Adrenal gland (tissue), 5 donors: ENCODE results near the gene MYZAP.

ENCODE experiments used
- CTCF ChIP-seq, 6 experiments: fragments of 450-650 bp in 4 of 6; fragments of 200-600 bp in 2 of 6; sonication (generic) in 1 of 6; IDR thresholded peaks; 1 replicate in 5 of 6; 2 replicates in 1 of 6; pipeline versions ENCODE4 v1.5.1 to v1.8.0; 2016 to 2021; ENCODE audit warnings: antibody characterized with exemption in 6 of 6, mild to moderate bottlenecking in 2 of 6, moderate library complexity in 1 of 6
- POLR2A ChIP-seq, 2 donors: fragments of 450-650 bp; IDR thresholded peaks; one replicate each; pipeline ENCODE4 v1.6.1; 2017; ENCODE audit warnings: antibody characterized with exemption in 2 of 2, mild to moderate bottlenecking in 2 of 2, moderate library complexity in 1 of 2
- donor health status: DM: no; HTN: no; CAD: no.

DNA sequence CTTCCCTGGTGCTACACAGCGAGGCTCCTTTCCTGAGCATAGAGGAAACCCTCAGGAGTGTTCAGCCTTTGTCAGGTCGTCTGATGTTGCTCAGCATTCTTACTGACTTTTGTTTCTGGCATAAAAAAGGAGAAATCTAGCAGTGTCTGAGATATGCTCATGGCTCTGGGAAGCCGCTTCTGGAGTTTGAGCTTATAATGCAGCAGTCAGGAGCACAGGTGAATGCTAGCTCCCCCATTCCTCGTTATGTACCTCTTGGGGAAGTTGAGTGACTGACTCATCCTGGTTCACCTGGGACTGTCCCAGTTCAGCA, 49.2 kb upstream of the MYZAP start:
- TF ChIP-seq CTCF (IDR thresholded peaks at IDR 0.05) (no peak), POLR2A (IDR thresholded peaks at IDR 0.05) (no peak)
